GM06990 (cell line): ENCODE measurements around the gene CCNY.

Experiments
- DNase-seq: peaks from one replicate; pipeline ENCODE4 v3.0.0-alpha.2; 2011; ENCODE audit not compliant: insufficient read length; ENCODE audit errors: extremely low read depth
- H3K27me3 ChIP-seq: replicated peaks from 2 replicates; pipeline ENCODE4 v1.6.0; 2011; ENCODE audit warnings: low read length; ENCODE audit not compliant: control insufficient read depth, insufficient read depth
- H3K36me3 ChIP-seq: 2 replicates; pipeline ENCODE4 v1.5.1; 2011; ENCODE audit warnings: low read length; ENCODE audit not compliant: control insufficient read depth, insufficient read depth
- H3K4me3 ChIP-seq: replicated peaks from 2 replicates; pipeline ENCODE4 v1.5.1; 2011; ENCODE audit warnings: low read depth, mild to moderate bottlenecking, control low read depth, low read length
- CTCF ChIP-seq: IDR thresholded peaks from 2 replicates; pipeline ENCODE4 v1.5.1; 2011; ENCODE audit warnings: low read length, control low read depth, mild to moderate bottlenecking, inconsistent platforms; ENCODE audit not compliant: insufficient read depth, poor library complexity, severe bottlenecking

Gene CCNY

DNA sequence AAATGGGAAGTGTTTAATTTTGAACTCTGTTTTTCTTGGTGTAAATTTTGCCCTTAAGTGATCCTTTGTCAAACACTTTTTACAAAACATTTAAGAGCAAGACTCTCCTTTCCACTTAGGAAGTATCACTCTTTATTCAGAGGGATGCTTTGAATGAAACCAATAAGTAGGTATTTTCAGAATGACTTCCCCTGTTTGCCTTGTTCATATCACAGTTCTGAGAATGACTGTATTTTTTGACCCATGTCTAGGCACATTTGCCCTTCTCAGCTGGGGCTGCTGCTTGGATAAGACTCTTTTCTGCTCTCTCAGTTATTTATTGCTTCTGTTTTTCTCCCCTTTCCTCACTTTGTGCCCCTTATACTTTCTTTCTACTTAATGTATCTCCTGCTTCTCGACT lies 98.2 kb downstream of the CCNY start:
- Histone ChIP-seq H3K4me3 (no peak overlapping the region), H3K27me3 (no peaks in the 10 kb centered on the region), H3K36me3 (no peaks in the 10 kb centered on the region)
- TF ChIP-seq CTCF: no peak
- DNase-seq: no peak

DNA sequence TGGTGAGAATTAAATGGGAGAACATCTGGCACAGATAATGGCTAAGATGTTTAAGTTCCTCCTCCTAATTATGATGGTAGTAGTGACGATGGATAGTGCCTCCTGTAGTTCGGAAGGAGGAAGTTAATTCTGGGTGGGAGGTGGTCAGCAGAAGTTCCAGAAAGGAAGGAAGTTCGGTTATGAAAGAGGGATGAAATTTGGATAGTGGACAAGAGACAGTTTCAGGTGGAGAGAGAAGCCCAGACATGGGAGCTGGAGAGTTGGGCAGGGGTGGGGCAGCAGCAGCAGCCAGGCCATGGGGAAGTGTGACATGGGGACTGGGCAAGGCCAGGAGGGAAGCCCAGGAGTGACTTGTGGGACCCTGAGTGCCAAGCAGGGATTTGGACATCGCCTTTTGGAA lies 99.5 kb downstream of the CCNY start:
- no peak for DNase-seq
- no peak overlapping the region for H3K4me3 ChIP-seq
- H3K36me3 ChIP-seq: no peaks in the 10 kb centered on the region
- TF ChIP-seq CTCF: no peak
- no peaks in the 10 kb centered on the region for H3K27me3 ChIP-seq

DNA sequence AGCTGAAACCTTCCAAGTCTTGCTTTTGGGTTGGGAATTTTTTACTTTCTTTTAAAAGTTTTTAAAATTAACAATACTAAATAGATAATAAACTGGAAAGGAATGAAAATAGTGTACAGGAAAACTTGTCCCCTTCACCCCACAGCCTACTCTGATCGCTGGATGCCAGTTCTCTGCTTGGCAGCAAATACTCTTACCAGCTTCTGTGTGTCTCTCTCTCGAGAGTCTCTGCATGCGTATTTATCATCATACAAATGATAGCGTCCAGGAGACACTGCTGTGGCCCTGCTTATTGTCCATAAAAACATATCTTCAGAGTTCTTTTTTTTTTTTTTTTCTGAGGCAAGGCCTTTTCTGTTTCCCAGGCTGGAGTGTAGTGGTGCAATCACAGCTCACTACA lies 101.5 kb downstream of the CCNY start:
- Histone ChIP-seq H3K36me3 (no peaks in the 10 kb centered on the region), H3K4me3 (no peak overlapping the region), H3K27me3 (no peaks in the 10 kb centered on the region)
- DNase-seq: no peak
- TF ChIP-seq CTCF: no peak

GRCh38 chr10:35438718-35439571 lies 102.6 kb downstream of the CCNY start:
- H3K27me3 ChIP-seq: no peaks in the 10 kb centered on the region
- no peak for TF ChIP-seq CTCF
- no peak for DNase-seq
- no peaks in the 10 kb centered on the region for H3K36me3 ChIP-seq
- no peak overlapping the region for H3K4me3 ChIP-seq

DNA sequence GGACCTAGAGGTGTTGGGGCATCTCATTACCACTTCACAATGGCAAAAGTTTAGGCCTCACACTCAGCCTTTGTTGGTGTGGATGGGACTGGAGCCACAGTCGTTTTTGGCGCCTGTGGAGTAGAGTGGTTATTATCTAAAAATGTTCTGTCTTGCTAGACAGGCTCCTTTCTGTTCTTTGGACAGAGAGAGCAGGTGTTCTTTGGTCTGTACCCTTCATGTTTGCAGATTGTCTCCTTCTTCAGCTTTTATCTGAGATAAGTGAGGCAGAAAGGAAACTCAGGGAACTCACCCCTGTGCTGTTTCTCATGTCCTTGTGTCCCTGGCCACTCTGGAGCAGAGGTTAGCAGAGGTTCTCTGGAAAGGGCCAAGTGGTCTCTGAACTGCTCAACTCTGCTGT lies 103.7 kb downstream of the CCNY start:
- Histone ChIP-seq H3K27me3 (no peaks in the 10 kb centered on the region), H3K4me3 (no peak overlapping the region), H3K36me3 (no peaks in the 10 kb centered on the region)
- no peak for TF ChIP-seq CTCF
- DNase-seq: no peak
